ENCODE results near the gene SLC35C1.

- TF ChIP-seq EZH2phosphoT487 (IDR thresholded peaks at IDR 0.05; ENCODE audit: borderline replicate concordance, low read length) (no peak), EZH2 (IDR thresholded peaks at IDR 0.05; ENCODE audit: low read length, unreplicated experiment) (no peak), CTCF (conservative IDR thresholded peaks at IDR 0.05; ENCODE audit: low read depth, low read length) (no peak)
These were observed 6.1 kb downstream of the SLC35C1 start for GRCh38 chr11:45811109-45811435.
